Neuronal stem cell (in vitro differentiated cells): ENCODE measurements around the gene POLR1G.
"Not testable (repeated sequence)": the region's sequence is repeated elsewhere in the genome, so short reads cannot be mapped to it uniquely, and the experiment has no call there.

Experiments
- DNase-seq: peaks from one replicate; pipeline ENCODE4 v3.0.0-alpha.2; 2013; ENCODE audit warnings: low spot score
- H2AFZ ChIP-seq: one replicate; pipeline ENCODE4 v1.6.1; 2013; ENCODE audit warnings: mild to moderate bottlenecking, low read length, inconsistent platforms
- H2AK5ac ChIP-seq: 2 replicates; pipeline ENCODE4 v1.6.1; 2013; ENCODE audit warnings: low read depth, mild to moderate bottlenecking, inconsistent platforms, low read length, moderate library complexity, mixed read lengths
- H2BK120ac ChIP-seq: 2 replicates; pipeline ENCODE4 v1.6.1; 2013; ENCODE audit warnings: low read depth, mild to moderate bottlenecking, inconsistent platforms, low read length, moderate library complexity, mixed read lengths
- H2BK12ac ChIP-seq: one replicate; pipeline ENCODE4 v1.6.1; 2013; ENCODE audit warnings: low read length, inconsistent platforms
- H2BK15ac ChIP-seq: 2 replicates; pipeline ENCODE4 v1.6.1; 2013; ENCODE audit warnings: mild to moderate bottlenecking, low read length, inconsistent platforms, mixed read lengths
- H2BK5ac ChIP-seq: one replicate; pipeline ENCODE4 v1.6.1; 2013; ENCODE audit warnings: inconsistent platforms, mild to moderate bottlenecking, low read length, moderate library complexity
- H3K14ac ChIP-seq: one replicate; pipeline ENCODE4 v1.6.1; 2013; ENCODE audit warnings: low read length, inconsistent platforms
- H3K18ac ChIP-seq: 2 replicates; pipeline ENCODE4 v1.6.1; 2013; ENCODE audit warnings: low read length, inconsistent platforms
- H3K23ac ChIP-seq: 2 replicates; pipeline ENCODE4 v1.6.1; 2013; ENCODE audit warnings: low read depth, mild to moderate bottlenecking, mixed read lengths, low read length, inconsistent platforms; ENCODE audit not compliant: poor library complexity
- H3K27ac ChIP-seq: replicated peaks from 3 replicates; pipeline ENCODE4 v1.5.1; 2013; ENCODE audit warnings: low read length, inconsistent platforms
- H3K27me3 ChIP-seq, 3 experiments: 2 replicates each; pipeline ENCODE4 v1.6.1; 2013; ENCODE audit warnings: low read length in 3 of 3, mild to moderate bottlenecking in 2 of 3, inconsistent platforms in 1 of 3, low read depth in 1 of 3, mixed read lengths in 1 of 3, moderate library complexity in 1 of 3; ENCODE audit not compliant: control insufficient read depth in 3 of 3, insufficient read depth in 3 of 3
- H3K36me3 ChIP-seq, 2 donors: replicated peaks in 1 of 2; 2 replicates each; pipeline ENCODE4 v1.6.1; 2013; ENCODE audit warnings: low read length in 2 of 2; ENCODE audit not compliant: control insufficient read depth in 2 of 2, insufficient read depth in 2 of 2
- H3K4ac ChIP-seq: 2 replicates; pipeline ENCODE4 v1.6.1; 2013; ENCODE audit warnings: inconsistent platforms, mild to moderate bottlenecking, low read length, moderate library complexity
- H3K4me1 ChIP-seq, 2 donors: 1 replicate in 1 of 2; 2 replicates in 1 of 2; pipeline ENCODE4 v1.6.1; 2013; ENCODE audit warnings: low read length in 2 of 2, low read depth in 1 of 2; ENCODE audit not compliant: control insufficient read depth in 2 of 2, insufficient read depth in 1 of 2
- H3K4me2 ChIP-seq: one replicate; pipeline ENCODE4 v1.6.1; 2013; ENCODE audit warnings: mild to moderate bottlenecking, low read length, inconsistent platforms; ENCODE audit not compliant: insufficient read depth, poor library complexity, severe bottlenecking
- H3K4me3 ChIP-seq, 2 donors: 2 replicates each; pipeline ENCODE4 v1.5.1; 2013; ENCODE audit warnings: low read length in 2 of 2, mild to moderate bottlenecking in 2 of 2, inconsistent platforms in 1 of 2, moderate library complexity in 1 of 2
- H3K79me1 ChIP-seq: one replicate; pipeline ENCODE4 v1.6.1; 2013; ENCODE audit warnings: low read depth, mild to moderate bottlenecking, inconsistent platforms, low read length, moderate library complexity
- H3K9ac ChIP-seq: one replicate; pipeline ENCODE4 v1.6.1; 2013; ENCODE audit warnings: mild to moderate bottlenecking, low read depth, low read length, inconsistent platforms; ENCODE audit not compliant: poor library complexity
- H3K9me3 ChIP-seq, 2 donors: replicated peaks in 1 of 2; 2 replicates each; pipeline versions ENCODE3 to v1.6.1; 2013; ENCODE audit warnings: low read length in 2 of 2, mild to moderate bottlenecking in 2 of 2, inconsistent platforms in 1 of 2, low read depth in 1 of 2, mixed read lengths in 1 of 2, moderate library complexity in 1 of 2; ENCODE audit not compliant: control insufficient read depth in 2 of 2, insufficient read depth in 1 of 2
- H4K8ac ChIP-seq: one replicate; pipeline ENCODE4 v1.6.1; 2013; ENCODE audit warnings: low read depth, mild to moderate bottlenecking, inconsistent platforms, low read length, moderate library complexity
- H4K91ac ChIP-seq: one replicate; pipeline ENCODE4 v1.6.1; 2013; ENCODE audit warnings: low read length, low read depth, mild to moderate bottlenecking, inconsistent platforms; ENCODE audit not compliant: poor library complexity
- WGBS, 2 donors: extraction: QIAGEN DNeasy Blood & Tissue Kit; methylation state at CpG; one replicate each; pipeline ENCODE4 v1.1.7; 2013; ENCODE audit warnings: missing lambda C conversion rate in 2 of 2, mixed read lengths in 1 of 2; ENCODE audit not compliant: insufficient read length in 2 of 2, insufficient replicate concordance in 1 of 2; ENCODE audit errors: extremely low coverage in 2 of 2; 5-methylcytosine and 5-hydroxymethylcytosine counted together

The POLR1G gene

DNA sequence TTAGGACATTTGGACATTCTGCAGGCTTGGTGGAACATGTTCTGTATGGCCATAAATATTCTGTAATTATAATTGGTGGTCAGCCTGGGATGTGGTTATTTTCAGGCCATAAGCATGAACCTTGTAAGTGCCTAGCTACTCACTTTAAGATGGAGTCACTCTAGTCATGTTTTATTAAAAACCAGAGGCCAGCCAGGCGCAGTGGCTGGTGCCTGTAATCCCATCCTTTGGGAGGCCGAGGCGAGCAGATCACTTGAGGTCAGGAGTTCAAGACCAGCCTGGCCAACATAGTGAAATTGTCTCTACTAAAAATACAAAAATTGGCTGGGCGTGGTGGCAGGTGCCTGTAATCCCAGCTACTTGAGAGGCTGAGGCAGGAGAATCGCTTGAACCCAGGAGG, 1.1 kb downstream of the POLR1G start:
- WGBS, 2 donors = no CpG with 5 or more reads among the region's 5 CpGs
- H2BK5ac ChIP-seq, H2AFZ ChIP-seq, H3K9ac ChIP-seq, H3K9me3 ChIP-seq, H3K27ac ChIP-seq, H2BK15ac ChIP-seq, H3K18ac ChIP-seq, DNase-seq, H3K79me1 ChIP-seq, H2AK5ac ChIP-seq, H3K14ac ChIP-seq, H2BK120ac ChIP-seq, H4K91ac ChIP-seq, H3K4me2 ChIP-seq, H3K4ac ChIP-seq, H3K23ac ChIP-seq, H2BK12ac ChIP-seq, H4K8ac ChIP-seq: not testable (repeated sequence)
- peak overlapping the region in 1 of 2 donors; percentile 58 for H3K4me3 ChIP-seq
- H3K4me1 ChIP-seq = peaks cover 12 to 20% of the 10 kb centered on the region in 2 donors
- peaks cover 6 to 25% (median 18%) of the 10 kb centered on the region in 3 experiments for H3K27me3 ChIP-seq
- H3K36me3 ChIP-seq = peaks cover 4 to 35% of the 10 kb centered on the region in 2 donors

DNA sequence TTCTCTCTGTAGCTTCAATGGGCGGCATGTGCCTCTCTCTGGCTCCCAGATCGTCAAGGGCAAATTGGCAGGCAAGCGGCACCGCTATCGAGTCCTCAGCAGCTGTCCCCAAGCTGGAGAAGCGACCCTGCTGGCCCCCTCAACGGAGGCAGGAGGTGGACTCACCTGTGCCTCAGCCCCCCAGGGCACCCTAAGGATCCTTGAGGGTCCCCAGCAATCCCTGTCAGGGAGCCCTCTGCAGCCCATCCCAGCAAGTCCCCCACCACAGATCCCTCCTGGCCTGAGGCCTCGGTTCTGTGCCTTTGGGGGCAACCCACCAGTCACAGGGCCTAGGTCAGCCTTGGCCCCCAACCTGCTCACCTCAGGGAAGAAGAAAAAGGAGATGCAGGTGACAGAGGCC, 1.7 kb downstream of the POLR1G start:
- Histone ChIP-seq H3K27me3 (peaks cover 6 to 20% (median 18%) of the 10 kb centered on the region in 3 experiments), H3K4ac (no peak overlapping the region), H3K9me3 (no peaks in the 10 kb centered on the region), H4K8ac (no peak overlapping the region), H4K91ac (no peak overlapping the region), H3K4me2 (no peak overlapping the region), H3K4me3 (no peak overlapping the region), H3K4me1 (peaks cover 12 to 16% of the 10 kb centered on the region in 2 donors), H2BK5ac (no peak overlapping the region), H2AFZ (no peak overlapping the region), H2BK120ac (no peak overlapping the region), H2BK12ac (no peak overlapping the region), H2AK5ac (no peak overlapping the region), H3K9ac (no peak overlapping the region), H3K36me3 (peaks cover 4 to 40% of the 10 kb centered on the region in 2 donors), H3K27ac (no peak overlapping the region), H2BK15ac (no peak overlapping the region), H3K23ac (no peak overlapping the region), H3K14ac (no peak overlapping the region), H3K79me1 (peaks cover 2% of the 10 kb centered on the region), H3K18ac (no peak overlapping the region)
- DNase-seq = no peak
- WGBS, 2 donors = no CpG with 5 or more reads among the region's 8 CpGs

DNA sequence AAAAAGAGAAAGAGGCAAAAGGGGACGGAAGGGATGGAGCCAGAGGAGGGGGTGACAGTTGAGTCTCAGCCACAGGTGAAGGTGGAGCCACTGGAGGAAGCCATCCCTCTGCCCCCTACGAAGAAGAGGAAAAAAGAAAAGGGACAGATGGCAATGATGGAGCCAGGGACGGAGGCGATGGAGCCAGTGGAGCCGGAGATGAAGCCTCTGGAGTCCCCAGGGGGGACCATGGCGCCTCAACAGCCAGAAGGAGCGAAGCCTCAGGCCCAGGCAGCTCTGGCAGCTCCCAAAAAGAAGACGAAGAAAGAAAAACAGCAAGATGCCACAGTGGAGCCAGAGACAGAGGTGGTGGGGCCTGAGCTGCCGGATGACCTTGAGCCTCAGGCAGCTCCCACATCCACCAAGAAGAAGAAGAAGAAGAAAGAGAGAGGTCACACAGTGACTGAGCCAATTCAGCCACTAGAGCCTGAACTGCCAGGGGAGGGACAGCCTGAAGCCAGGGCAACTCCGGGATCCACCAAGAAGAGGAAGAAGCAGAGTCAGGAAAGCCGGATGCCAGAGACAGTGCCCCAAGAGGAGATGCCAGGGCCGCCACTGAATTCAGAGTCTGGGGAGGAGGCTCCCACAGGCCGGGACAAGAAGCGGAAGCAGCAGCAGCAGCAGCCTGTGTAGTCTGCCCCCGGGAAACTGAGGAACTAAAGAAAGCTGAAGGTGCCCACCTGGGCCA, 2.5 kb downstream of the POLR1G start:
- H3K4ac ChIP-seq = no peak overlapping the region
- H3K36me3 ChIP-seq = peaks cover 9 to 49% of the 10 kb centered on the region in 2 donors
- H2BK12ac ChIP-seq = no peak overlapping the region
- no peak overlapping the region for H3K4me2 ChIP-seq
- no peak overlapping the region for H2BK120ac ChIP-seq
- peaks cover 7 to 8% of the 10 kb centered on the region in 2 donors for H3K4me1 ChIP-seq
- no peak overlapping the region for H3K18ac ChIP-seq
- H2AK5ac ChIP-seq = no peak overlapping the region
- H3K4me3 ChIP-seq = no peak overlapping the region
- no peak overlapping the region for H4K91ac ChIP-seq
- peaks cover 2% of the 10 kb centered on the region for H3K79me1 ChIP-seq
- no peak overlapping the region for H2AFZ ChIP-seq
- H3K27ac ChIP-seq = no peak overlapping the region
- H3K9me3 ChIP-seq = no peaks in the 10 kb centered on the region
- no CpG with 5 or more reads among the region's 15 CpGs for WGBS, 2 donors
- no peak overlapping the region for H2BK15ac ChIP-seq
- no peak overlapping the region for H4K8ac ChIP-seq
- H3K9ac ChIP-seq = no peak overlapping the region
- H2BK5ac ChIP-seq = no peak overlapping the region
- no peak overlapping the region for H3K14ac ChIP-seq
- DNase-seq = no peak
- no peak overlapping the region for H3K23ac ChIP-seq
- H3K27me3 ChIP-seq = peaks cover 6 to 11% (median 10%) of the 10 kb centered on the region in 3 experiments

DNA sequence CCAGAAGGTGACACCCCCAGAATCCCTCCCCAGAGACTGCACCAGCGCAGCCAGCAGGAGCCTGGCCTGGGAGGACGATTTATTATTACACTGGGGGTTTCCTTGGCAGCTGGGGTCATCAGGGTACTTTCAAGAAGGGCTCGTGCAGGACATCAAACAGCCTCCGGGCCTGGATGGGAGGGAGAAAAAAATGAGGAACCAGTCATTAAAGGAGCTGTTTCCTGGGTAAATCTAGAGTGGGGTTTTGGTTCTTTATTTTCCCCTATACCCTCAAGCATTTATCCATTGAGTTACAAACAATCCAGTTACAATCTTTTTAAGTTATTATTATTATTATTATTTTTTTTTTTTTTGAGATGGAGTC, 3.1 kb downstream of the POLR1G start:
- WGBS, 2 donors = no CpG with 5 or more reads among the region's 4 CpGs
- no peak overlapping the region for H3K18ac ChIP-seq
- H2BK12ac ChIP-seq = no peak overlapping the region
- no peak overlapping the region for H3K23ac ChIP-seq
- H4K91ac ChIP-seq = no peak overlapping the region
- peaks cover 12 to 54% of the 10 kb centered on the region in 2 donors for H3K36me3 ChIP-seq
- H2BK120ac ChIP-seq = no peak overlapping the region
- H3K27ac ChIP-seq = no peak overlapping the region
- no peak overlapping the region for H3K4me3 ChIP-seq
- H2AK5ac ChIP-seq = no peak overlapping the region
- H3K27me3 ChIP-seq = peaks cover 2 to 6% (median 4%) of the 10 kb centered on the region in 3 experiments
- no peak overlapping the region for H2AFZ ChIP-seq
- H4K8ac ChIP-seq = no peak overlapping the region
- no peak overlapping the region for H2BK5ac ChIP-seq
- H3K9me3 ChIP-seq = no peaks in the 10 kb centered on the region
- no peak overlapping the region for H2BK15ac ChIP-seq
- no peak for DNase-seq
- peaks cover 2% of the 10 kb centered on the region for H3K79me1 ChIP-seq
- H3K14ac ChIP-seq = no peak overlapping the region
- no peak overlapping the region for H3K4ac ChIP-seq
- H3K4me2 ChIP-seq = no peak overlapping the region
- peaks cover 4 to 7% of the 10 kb centered on the region in 2 donors for H3K4me1 ChIP-seq
- H3K9ac ChIP-seq = no peak overlapping the region
